ENCODE measurements around the gene DIAPH2. TPM values are rescaled to one million over a fixed set of nuclear protein-coding genes. Genes with fewer than 3 reads are reported as not detected.

The DIAPH2 gene
- total RNA-seq, 4 donors from 2014 or later, result 11.1 to 26.5 (median 18.7) TPM

DNA sequence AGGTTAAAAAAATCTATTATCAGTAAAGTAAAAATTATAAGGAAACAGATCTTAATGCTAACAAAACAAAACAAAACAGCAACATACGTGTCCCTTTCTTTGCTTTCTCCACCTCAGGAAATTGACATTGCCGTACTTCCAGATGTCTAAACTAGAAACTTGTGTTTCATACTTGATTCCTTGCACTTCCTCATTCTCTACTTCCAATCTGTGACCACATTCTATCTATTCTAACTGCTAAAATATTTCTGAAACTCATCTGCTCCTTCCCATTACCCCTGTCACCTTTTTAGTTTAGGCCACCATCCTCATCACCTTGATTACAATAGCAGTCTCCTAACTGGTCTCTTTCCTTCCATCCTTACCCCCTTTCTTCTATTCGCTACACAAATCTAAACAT, 176.6 kb downstream of the DIAPH2 start:
- Histone ChIP-seq H3K36me3 (no peaks in the 10 kb centered on the region), H3K4me1 (no peaks in the 10 kb centered on the region), H3K27ac (no peak overlapping the region), H3K27me3 (no peaks in the 10 kb centered on the region), H3K9me3 (no peaks in the 10 kb centered on the region), H3K4me3 (replicated peaks in 1 of 3) (no peak overlapping the region)
- intact Hi-C loops (cut with DNase I), result no loop called here
- 88 to 92% methylated on average over 3 of the region's 3 CpGs for WGBS, 2 donors
- TF ChIP-seq POLR2A (IDR thresholded peaks at IDR 0.05), result no peak
- TF ChIP-seq, protein P1, sequence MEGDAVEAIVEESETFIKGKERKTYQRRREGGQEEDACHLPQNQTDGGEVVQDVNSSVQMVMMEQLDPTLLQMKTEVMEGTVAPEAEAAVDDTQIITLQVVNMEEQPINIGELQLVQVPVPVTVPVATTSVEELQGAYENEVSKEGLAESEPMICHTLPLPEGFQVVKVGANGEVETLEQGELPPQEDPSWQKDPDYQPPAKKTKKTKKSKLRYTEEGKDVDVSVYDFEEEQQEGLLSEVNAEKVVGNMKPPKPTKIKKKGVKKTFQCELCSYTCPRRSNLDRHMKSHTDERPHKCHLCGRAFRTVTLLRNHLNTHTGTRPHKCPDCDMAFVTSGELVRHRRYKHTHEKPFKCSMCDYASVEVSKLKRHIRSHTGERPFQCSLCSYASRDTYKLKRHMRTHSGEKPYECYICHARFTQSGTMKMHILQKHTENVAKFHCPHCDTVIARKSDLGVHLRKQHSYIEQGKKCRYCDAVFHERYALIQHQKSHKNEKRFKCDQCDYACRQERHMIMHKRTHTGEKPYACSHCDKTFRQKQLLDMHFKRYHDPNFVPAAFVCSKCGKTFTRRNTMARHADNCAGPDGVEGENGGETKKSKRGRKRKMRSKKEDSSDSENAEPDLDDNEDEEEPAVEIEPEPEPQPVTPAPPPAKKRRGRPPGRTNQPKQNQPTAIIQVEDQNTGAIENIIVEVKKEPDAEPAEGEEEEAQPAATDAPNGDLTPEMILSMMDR (IDR thresholded peaks at IDR 0.05), result no peak
- DNase-seq, result no peak

DNA sequence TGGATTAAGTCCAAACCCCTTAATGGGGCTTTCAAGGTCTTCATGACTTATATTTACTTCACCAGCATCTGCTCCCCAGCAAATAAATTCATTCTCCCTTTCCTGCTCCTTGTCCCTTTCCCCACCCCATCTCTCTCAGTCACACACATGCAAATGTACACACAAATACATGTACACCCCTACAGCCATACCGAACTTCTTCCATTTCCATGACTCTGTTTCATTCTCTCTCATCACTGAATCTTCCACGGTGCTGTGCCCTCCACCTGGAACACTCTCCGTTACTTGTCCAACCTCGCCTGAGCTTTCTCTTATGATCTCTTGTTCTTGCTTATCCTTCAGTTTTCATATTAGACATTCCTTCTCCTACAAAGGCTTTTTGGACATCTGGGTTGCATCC, 177.0 kb downstream of the DIAPH2 start:
- no peak overlapping the region for H3K4me3 ChIP-seq (replicated peaks in 1 of 3)
- H3K27me3 ChIP-seq, result no peaks in the 10 kb centered on the region
- H3K4me1 ChIP-seq, result no peaks in the 10 kb centered on the region
- H3K9me3 ChIP-seq, result no peaks in the 10 kb centered on the region
- H3K27ac ChIP-seq, result no peak overlapping the region
- TF ChIP-seq, protein P1 (IDR thresholded peaks at IDR 0.05), result no peak
- TF ChIP-seq POLR2A (IDR thresholded peaks at IDR 0.05), result no peak
- no peaks in the 10 kb centered on the region for H3K36me3 ChIP-seq
- intact Hi-C loops (cut with DNase I), result no loop called here
- 97 to 98% methylated on average over 4 of the region's 4 CpGs for WGBS, 2 donors
- no peak for DNase-seq

DNA sequence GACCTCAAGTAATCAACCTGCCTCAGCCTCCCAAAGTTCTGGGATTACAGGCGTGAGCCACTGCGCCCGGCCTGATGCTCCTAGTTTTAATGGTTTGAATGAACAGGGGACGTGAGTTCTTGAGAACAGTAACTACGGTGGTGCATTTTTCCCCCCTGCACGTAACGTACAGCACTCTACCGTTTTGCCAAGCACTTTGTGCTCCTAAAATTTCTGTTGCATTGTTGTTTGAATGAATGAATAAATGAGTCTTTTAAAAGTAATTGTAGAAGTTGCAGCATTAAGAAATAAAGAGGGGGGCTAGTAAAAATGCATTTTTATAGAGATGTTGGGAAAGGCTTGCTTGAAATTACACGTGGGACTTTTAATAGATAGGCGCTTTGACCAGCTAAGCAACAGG, 199.0 kb downstream of the DIAPH2 start, which contains the start of gene RPA4:
RPA4 (plus strand) TSS at position 301 of the 400 bp plus-strand sequence. CDS start 403 bp downstream, outside the sequence.
- 95 to 96% methylated on average over 10 of the region's 10 CpGs for WGBS, 2 donors
- H3K36me3 ChIP-seq, result no peaks in the 10 kb centered on the region
- intact Hi-C loops (cut with DNase I), result no loop called here
- no peak for DNase-seq
- H3K9me3 ChIP-seq, result no peaks in the 10 kb centered on the region
- no peaks in the 10 kb centered on the region for H3K4me1 ChIP-seq
- H3K27me3 ChIP-seq, result no peaks in the 10 kb centered on the region
- no peak within 1 kb of the TSS for H3K27ac ChIP-seq
- H3K4me3 ChIP-seq (replicated peaks in 1 of 3), result no peak within 1 kb of the TSS
- no peak for TF ChIP-seq POLR2A (IDR thresholded peaks at IDR 0.05)
- TF ChIP-seq, protein P1 (IDR thresholded peaks at IDR 0.05), result no peak

DNA sequence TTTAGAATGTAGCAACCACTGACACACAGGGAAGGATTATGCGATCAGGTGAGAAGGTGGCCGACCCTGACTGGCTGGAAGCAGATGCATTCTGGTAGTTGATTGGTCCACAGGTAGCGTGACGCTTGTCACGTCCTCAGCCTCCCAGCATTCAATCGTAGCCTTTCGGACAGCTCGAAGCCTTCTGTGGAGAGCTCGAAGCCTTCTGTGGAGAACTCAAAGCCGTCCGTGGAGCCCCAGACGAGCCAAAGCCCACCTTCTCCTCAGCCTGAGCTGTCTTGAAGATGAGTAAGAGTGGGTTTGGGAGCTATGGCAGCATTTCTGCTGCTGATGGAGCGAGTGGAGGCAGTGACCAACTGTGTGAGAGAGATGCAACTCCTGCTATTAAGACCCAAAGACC, 199.4 kb downstream of the DIAPH2 start:
- Histone ChIP-seq H3K9me3 (no peaks in the 10 kb centered on the region), H3K27ac (no peak overlapping the region), H3K36me3 (no peaks in the 10 kb centered on the region), H3K27me3 (no peaks in the 10 kb centered on the region), H3K4me3 (replicated peaks in 1 of 3) (no peak overlapping the region), H3K4me1 (no peaks in the 10 kb centered on the region)
- DNase-seq, result no peak
- WGBS, 2 donors, result 89 to 100% methylated on average over 8 to 13 of the region's 13 CpGs
- TF ChIP-seq, protein P1 (IDR thresholded peaks at IDR 0.05), result no peak
- no peak for TF ChIP-seq POLR2A (IDR thresholded peaks at IDR 0.05)
- intact Hi-C loops (cut with DNase I), result no loop called here

DNA sequence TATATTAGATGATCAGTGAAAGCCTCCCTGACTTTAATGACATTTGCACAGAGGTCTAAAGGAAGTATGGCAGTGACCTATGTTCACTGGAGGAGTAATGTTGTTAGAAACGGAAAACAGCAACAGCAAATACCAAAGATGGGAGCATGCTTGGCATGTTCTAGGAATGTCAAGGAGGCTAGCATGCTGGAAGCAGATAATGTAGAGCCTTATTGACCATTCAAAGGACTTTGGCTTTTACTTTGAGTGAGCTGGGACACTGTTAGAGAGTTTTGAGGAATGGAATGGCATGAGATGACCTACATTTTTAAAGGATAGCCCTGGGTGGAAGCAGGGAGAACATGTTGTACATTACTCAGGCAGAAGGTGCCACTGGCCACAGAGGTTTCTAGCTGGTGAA, 205.1 kb downstream of the DIAPH2 start:
- H3K27me3 ChIP-seq, result no peaks in the 10 kb centered on the region
- DNase-seq, result no peak
- WGBS, 2 donors, result 71 to 72% methylated on average over 1 of the region's 1 CpG
- TF ChIP-seq, protein P1 (IDR thresholded peaks at IDR 0.05), result no peak
- no peak for TF ChIP-seq POLR2A (IDR thresholded peaks at IDR 0.05)
- no peaks in the 10 kb centered on the region for H3K36me3 ChIP-seq
- H3K9me3 ChIP-seq, result no peaks in the 10 kb centered on the region
- H3K27ac ChIP-seq, result no peak overlapping the region
- no peaks in the 10 kb centered on the region for H3K4me1 ChIP-seq
- no peak overlapping the region for H3K4me3 ChIP-seq (replicated peaks in 1 of 3)
- intact Hi-C loops (cut with DNase I), result no loop called here
